Pancreas (tissue), 10 donors: ENCODE data around the gene DPP8. TPM values are rescaled to one million over a fixed set of nuclear protein-coding genes. Genes with fewer than 3 reads are reported as not detected.

Experiments used
- ATAC-seq, 4 donors: fragments of 200-7000 bp; cut with Tn5 transposase; one replicate each; pipeline versions ENCODE4 v1.8.0 to v1.9.1; 2020; ENCODE audit warnings: mild to moderate bottlenecking in 4 of 4, moderate library complexity in 4 of 4
- DNase-seq, 6 donors: peaks; one replicate each; pipeline ENCODE4 v3.0.0-alpha.2; 2020
- FAIRE-seq: peaks from 2 replicates; lab custom pipeline; 2012; peaks lifted over from hg19 to GRCh38; lab: Jason Lieb, UNC
- H3K27ac ChIP-seq, 4 donors: fragments of 200-600 bp; sonication (generic); 1 replicate in 3 of 4; 2 replicates in 1 of 4; pipeline versions ENCODE4 v1.5.0 to v1.8.0; 2020
- H3K27me3 ChIP-seq, 4 donors: fragments of 200-600 bp; one replicate each; pipeline ENCODE4 v1.8.0; 2021
- H3K36me3 ChIP-seq, 3 donors: fragments of 200-600 bp; sonication (generic) in 1 of 3; one replicate each; pipeline versions ENCODE4 v1.5.0 to v1.8.0; 2020 to 2021
- H3K4me1 ChIP-seq, 3 donors: fragments of 200-600 bp; one replicate each; pipeline ENCODE4 v1.8.0; 2021
- H3K4me3 ChIP-seq, 4 donors: fragments of 200-600 bp; sonication (generic) in 2 of 4; one replicate each; pipeline versions ENCODE4 v1.5.0 to v1.8.0; 2020 to 2021
- H3K9me3 ChIP-seq, 4 donors: fragments of 200-600 bp; one replicate each; pipeline ENCODE4 v1.8.0; 2021
- WGBS, 2 donors: extraction: QIAGEN DNeasy Blood & Tissue Kit; methylation state at CpG; one replicate each; pipeline ENCODE4 v1.1.7; 2013; 5-methylcytosine and 5-hydroxymethylcytosine counted together
- intact Hi-C, 3 donors: fragments of 100-400 bp; cut with DNase I; formaldehyde crosslinking; loops; one replicate each; pipeline versions ENCODE4 v1.11.1 to v1.14.2; 2022
- polyA plus RNA-seq, 2 donors: library from polyadenylated mRNA; stranded (reverse); fragments of 200-250 nt; gene quantifications; one replicate each; pipeline ENCODE4 v1.2.3, GENCODE V29; 2013
- total RNA-seq, 6 donors: library from RNA; stranded (reverse); fragmentation: NEBNext Ultra II Directional in 4 of 6; extraction: Animal tissue kit (Norgen Biotek cat#: 25700) in 4 of 6; gene quantifications; one replicate each; pipeline versions ENCODE4 v1.2.1 to v1.2.4, GENCODE V29; 2021 to 2023
- TF ChIP-seq, protein P1 (sequence below), 4 donors: fragments of 200-600 bp; sonication (generic) in 3 of 4; IDR thresholded peaks; one replicate each; pipeline versions ENCODE4 v1.5.0 to v1.8.0; 2021; ENCODE audit warnings: antibody characterized with exemption in 4 of 4
- donor health status: healthy with polysubstance abuse.
- donor health status: DM: no; HTN: no; CAD: no; lungs with moderate emphysema.
- donor health status: DM: no; HTN: no; CAD: no.
- donor health status: control.
- donor health status: control.
- donor health status: Bipolar disorder and iron deficiency.
- donor health status: DM: yes; HTN: yes; CAD: no.
- donor health status: DM: no; HTN: no; CAD: no.
- donor health status: DM: no; HTN: no; CAD: no.
- donor health status: DM: yes; HTN: yes; CAD: no.

DPP8 gene
- total and polyA plus RNA-seq, 8 donors: 4.7 to 17.1 (median 12.3) TPM

GRCh38 chr15:65393091-65393490 lies 124.4 kb downstream of the DPP8 start:
- no peak overlapping the region for H3K27ac ChIP-seq
- ATAC-seq (no peak), DNase-seq (no peak), FAIRE-seq (no peak)
- TF ChIP-seq, protein P1, sequence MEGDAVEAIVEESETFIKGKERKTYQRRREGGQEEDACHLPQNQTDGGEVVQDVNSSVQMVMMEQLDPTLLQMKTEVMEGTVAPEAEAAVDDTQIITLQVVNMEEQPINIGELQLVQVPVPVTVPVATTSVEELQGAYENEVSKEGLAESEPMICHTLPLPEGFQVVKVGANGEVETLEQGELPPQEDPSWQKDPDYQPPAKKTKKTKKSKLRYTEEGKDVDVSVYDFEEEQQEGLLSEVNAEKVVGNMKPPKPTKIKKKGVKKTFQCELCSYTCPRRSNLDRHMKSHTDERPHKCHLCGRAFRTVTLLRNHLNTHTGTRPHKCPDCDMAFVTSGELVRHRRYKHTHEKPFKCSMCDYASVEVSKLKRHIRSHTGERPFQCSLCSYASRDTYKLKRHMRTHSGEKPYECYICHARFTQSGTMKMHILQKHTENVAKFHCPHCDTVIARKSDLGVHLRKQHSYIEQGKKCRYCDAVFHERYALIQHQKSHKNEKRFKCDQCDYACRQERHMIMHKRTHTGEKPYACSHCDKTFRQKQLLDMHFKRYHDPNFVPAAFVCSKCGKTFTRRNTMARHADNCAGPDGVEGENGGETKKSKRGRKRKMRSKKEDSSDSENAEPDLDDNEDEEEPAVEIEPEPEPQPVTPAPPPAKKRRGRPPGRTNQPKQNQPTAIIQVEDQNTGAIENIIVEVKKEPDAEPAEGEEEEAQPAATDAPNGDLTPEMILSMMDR (IDR thresholded peaks at IDR 0.05): no peak
- H3K4me3 ChIP-seq: no peak overlapping the region
- 80 to 87% methylated on average over 13 of the region's 13 CpGs for WGBS, 2 donors
- no peaks in the 10 kb centered on the region for H3K9me3 ChIP-seq
- no peaks in the 10 kb centered on the region for H3K4me1 ChIP-seq
- intact Hi-C loops: no loop called here
- H3K27me3 ChIP-seq: no peaks in the 10 kb centered on the region
- no peaks in the 10 kb centered on the region for H3K36me3 ChIP-seq

Other genes starting within 250 kb of the DPP8 start
- gene PARP16, start 230.8 kb downstream of the DPP8 start, total RNA-seq: 1 to 10 TPM; 3.8 to 7.5 (median 5.7) TPM
- 1 to 10 TPM; 3.1 to 5.5 TPM for gene PARP16, start 230.8 kb downstream of the DPP8 start, polyA plus RNA-seq
- not detected for gene RNU5A-1, start 221.6 kb downstream of the DPP8 start, total RNA-seq
- gene RNU5A-1, start 221.6 kb downstream of the DPP8 start, polyA plus RNA-seq: not detected
- gene RNU5B-1, start 213.0 kb downstream of the DPP8 start, total RNA-seq: 10 to 100 TPM in 3 of 6 donors, not detected in 3; 10.5 to 21.8 (median 21.6) TPM
- not detected for gene RNU5B-1, start 213.0 kb downstream of the DPP8 start, polyA plus RNA-seq
- gene IGDCC3, start 139.7 kb downstream of the DPP8 start, total RNA-seq: under 1 TPM in 1 of 6 donors, not detected in 5; 0.32 TPM
- gene IGDCC3, start 139.7 kb downstream of the DPP8 start, polyA plus RNA-seq: not detected
- gene IGDCC4, start 94.7 kb downstream of the DPP8 start, total RNA-seq: 1 to 10 TPM in 2 of 6 donors, under 1 TPM in 4; 0.22 to 2.2 (median 0.52) TPM
- under 1 TPM; 0.23 to 0.26 TPM for gene IGDCC4, start 94.7 kb downstream of the DPP8 start, polyA plus RNA-seq
- gene HACD3, start 12.8 kb upstream of the DPP8 start, total RNA-seq: 10 to 100 TPM; 12.6 to 27.2 (median 17.7) TPM
- 10 to 100 TPM in 1 of 2 donors, 1 to 10 TPM in 1; 4.9 to 28.8 TPM for gene HACD3, start 12.8 kb upstream of the DPP8 start, polyA plus RNA-seq
- 10 to 100 TPM; 11.8 to 19.8 (median 13.5) TPM for gene INTS14, start 93.4 kb upstream of the DPP8 start, total RNA-seq
- 10 to 100 TPM; 11.0 to 25.0 TPM for gene INTS14, start 93.4 kb upstream of the DPP8 start, polyA plus RNA-seq
- gene SLC24A1, start 104.2 kb upstream of the DPP8 start, total RNA-seq: 1 to 10 TPM; 1.9 to 5.8 (median 4.5) TPM
- gene SLC24A1, start 104.2 kb upstream of the DPP8 start, polyA plus RNA-seq: 1 to 10 TPM; 1.9 to 2.7 TPM